ENCODE results near the gene ATP8A1.
"Not testable (repeated sequence)": the region's sequence is repeated elsewhere in the genome, so short reads cannot be mapped to it uniquely, and the experiment has no call there.

The ATP8A1 gene

GRCh38 chr4:42656944-42657792 lies at the start of gene ATP8A1:
Gene ATP8A1 (minus strand): TSS chr4:42657105. CDS start chr4:42656873, 232 bp downstream.
- peak; percentile 96 for DNase-seq (ENCODE audit: low spot score)

GRCh38 chr4:42706086-42706485 lies 49.2 kb upstream of the ATP8A1 start:
- DNase-seq (ENCODE audit: low spot score), result no peak

GRCh38 chr4:42703813-42704212 lies 46.9 kb upstream of the ATP8A1 start:
- DNase-seq (ENCODE audit: low spot score), result no peak

DNA sequence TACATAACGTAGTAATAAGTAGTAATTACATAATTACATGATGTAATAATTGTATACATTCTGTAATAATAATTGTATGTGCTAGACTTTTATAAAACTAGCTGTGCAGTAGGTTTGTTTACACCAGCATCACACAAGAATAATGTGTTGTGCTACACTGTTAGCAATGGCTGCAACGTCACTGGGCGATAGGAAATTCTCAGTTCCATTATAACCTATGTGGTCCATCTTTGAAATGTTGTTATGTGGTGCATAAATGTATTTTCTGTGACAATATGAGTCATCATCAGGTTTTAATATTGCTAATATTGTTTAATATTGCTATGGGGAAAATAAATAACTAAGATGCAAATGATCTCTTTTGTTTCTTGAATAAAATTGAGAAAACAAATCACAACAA lies 46.0 kb upstream of the ATP8A1 start:
- DNase-seq (ENCODE audit: low spot score), result no peak

DNA sequence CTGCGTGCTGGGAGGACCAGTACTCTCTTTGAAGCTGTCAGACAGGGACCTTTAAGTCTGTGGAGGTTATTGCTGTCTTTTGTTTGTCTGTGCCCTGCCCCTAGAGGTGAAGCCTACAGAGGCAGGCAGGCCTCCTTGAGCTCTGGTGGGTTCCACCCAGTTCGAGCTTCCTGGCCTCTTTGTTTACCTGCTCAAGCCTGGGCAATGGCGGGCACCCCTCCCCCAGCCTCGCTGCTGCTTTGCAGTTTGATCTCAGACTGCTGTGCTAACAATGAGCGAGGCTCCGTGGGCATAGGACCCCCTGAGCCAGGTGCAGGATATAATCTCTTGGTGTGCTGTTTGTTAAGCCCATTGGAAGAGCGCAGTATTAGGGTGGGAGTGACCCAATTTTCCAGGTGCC lies 44.9 kb upstream of the ATP8A1 start:
- not testable (repeated sequence) for DNase-seq (ENCODE audit: low spot score)

- DNase-seq (ENCODE audit: low spot score), result no peak
Measured at GRCh38 chr4:42690537-42690936, 33.6 kb upstream of the ATP8A1 start.

DNA sequence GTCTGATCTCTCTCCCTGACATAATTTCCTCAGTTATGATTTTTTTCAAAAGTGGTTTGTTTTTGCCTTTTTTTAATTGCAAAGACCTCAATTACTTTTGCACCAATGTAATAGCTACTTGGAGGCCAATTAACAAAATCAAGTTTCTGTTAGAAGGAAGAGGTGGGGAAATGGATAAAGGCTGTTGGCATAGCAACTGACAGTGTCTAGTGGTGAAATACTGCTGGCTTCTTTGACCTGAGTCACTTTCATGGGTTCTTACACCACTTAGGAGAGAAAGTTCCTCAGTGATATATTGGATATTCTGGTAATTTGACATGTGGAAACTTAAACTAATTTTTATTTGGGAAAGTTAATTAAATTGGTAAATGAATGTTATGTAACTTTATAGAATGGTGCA lies 26.5 kb upstream of the ATP8A1 start:
- DNase-seq (ENCODE audit: low spot score), result no peak

GRCh38 chr4:42678512-42678911 lies 21.6 kb upstream of the ATP8A1 start:
- no peak for DNase-seq (ENCODE audit: low spot score)

- DNase-seq (ENCODE audit: low spot score), result no peak
Measured at GRCh38 chr4:42676066-42676951, 19.4 kb upstream of the ATP8A1 start.

DNA sequence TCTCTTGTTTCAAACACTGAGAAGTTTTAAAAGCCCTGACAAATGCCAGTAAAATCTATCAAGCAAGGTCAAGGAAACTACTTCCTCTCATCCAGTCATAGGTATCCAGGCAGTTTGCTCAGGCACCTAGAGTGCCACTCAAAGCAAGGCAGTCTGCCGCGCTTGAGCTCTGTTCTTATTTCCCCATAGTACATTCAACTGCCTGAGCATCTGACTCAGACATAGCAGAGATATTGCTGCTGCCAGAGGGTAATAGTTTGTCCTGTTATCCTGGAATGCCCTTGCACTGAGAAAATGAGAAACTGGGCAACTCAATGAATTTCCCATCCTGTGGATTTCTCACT lies 16.1 kb upstream of the ATP8A1 start:
- peak; percentile 9 for DNase-seq (ENCODE audit: low spot score)

DNA sequence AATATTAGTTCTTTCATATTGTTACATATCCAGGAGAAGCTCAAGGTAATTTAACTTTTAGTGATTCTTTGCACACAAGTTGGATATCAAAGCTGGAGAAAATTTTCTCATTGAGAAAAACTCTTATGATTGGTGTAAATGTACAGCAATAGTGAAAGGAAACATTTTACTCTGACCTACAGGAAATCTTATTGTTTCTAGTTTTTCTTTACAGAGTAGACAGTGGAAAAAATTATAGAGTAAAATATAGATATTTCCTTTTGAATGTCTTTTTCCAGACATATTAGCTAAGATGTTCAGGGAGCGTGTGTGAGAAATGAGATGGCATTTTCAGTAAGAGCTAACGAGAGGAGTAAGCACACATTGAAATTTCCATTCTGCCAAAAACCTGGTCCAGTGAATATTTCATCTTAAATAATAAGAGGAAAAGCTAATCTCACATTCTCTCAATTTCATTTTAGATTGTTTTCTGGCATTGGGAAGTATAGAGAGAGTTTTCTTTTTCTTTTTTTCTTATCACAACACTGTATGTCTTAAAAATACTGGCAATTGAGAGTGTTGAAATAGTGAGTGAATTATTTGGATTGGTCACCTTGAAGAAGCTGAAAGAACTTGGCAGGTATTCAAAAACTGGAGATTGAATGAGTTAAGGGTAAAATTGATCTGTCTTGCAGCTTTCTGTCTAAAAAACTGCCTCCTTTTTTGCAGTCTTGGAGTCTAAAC lies 15.6 kb upstream of the ATP8A1 start:
- DNase-seq (ENCODE audit: low spot score), result no peak

- peak; percentile 12 for DNase-seq (ENCODE audit: low spot score)
Measured at GRCh38 chr4:42671431-42672194, 14.7 kb upstream of the ATP8A1 start.

- no peak for DNase-seq (ENCODE audit: low spot score)
Measured at GRCh38 chr4:42658261-42658660, 1.4 kb upstream of the ATP8A1 start.

DNA sequence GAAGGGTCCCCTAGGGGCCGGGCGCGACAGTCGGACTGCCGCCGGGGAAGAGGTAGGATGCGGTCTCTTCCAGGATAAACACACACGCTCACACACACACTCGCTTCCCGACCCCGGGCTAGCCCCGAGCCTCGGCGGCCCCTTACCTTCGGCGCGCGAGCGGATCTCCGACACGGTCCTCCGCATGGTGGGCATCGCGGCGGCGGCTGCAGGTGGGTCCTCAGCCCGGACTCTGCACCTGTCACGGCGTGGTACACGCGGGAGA lies 294 bp downstream of the ATP8A1 start:
- DNase-seq (ENCODE audit: low spot score), result no peak

DNA sequence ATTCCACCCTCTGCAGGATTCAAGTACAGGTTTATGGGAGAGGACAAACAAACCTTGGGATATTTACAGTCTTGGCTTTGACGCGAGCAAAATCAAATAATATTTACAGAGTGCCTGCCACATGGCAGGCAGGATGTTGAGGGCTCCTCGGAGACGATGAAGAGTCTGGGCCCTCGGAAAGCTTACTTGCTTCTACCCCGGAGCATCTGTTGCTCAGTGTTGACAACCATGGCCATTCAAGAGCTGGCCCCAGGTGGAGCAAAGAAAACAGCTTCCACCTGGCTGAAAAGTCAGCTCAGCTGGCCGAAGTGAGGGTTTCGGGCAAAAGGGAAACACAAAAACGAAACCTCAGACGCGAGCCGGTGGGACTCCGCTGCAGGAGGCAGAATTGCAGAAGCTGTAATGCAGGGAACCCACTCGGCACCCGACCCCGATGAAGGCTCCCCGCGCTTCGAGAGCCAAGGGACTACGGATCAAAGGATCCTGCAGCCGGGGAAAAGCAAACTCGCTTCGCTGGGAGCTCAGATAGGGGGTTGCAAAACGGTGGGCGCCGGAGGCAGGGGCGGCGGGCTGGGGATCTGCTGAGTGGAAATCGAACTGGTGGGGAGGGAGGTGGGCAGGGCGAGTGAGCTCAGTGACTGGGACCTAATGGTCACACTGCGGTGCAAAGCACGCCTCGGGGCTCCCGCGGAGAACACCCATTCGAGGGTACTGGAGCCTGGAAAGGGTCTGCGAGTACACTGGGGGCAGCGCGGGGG lies 805 bp downstream of the ATP8A1 start:
- DNase-seq (ENCODE audit: low spot score), result peak; percentile 29

GRCh38 chr4:42655269-42655637 lies 1.7 kb downstream of the ATP8A1 start:
- no peak for DNase-seq (ENCODE audit: low spot score)

GRCh38 chr4:42654631-42655268 lies 2.2 kb downstream of the ATP8A1 start:
- no peak for DNase-seq (ENCODE audit: low spot score)

- no peak for DNase-seq (ENCODE audit: low spot score)
Measured at GRCh38 chr4:42653626-42654560, 3.0 kb downstream of the ATP8A1 start.

DNA sequence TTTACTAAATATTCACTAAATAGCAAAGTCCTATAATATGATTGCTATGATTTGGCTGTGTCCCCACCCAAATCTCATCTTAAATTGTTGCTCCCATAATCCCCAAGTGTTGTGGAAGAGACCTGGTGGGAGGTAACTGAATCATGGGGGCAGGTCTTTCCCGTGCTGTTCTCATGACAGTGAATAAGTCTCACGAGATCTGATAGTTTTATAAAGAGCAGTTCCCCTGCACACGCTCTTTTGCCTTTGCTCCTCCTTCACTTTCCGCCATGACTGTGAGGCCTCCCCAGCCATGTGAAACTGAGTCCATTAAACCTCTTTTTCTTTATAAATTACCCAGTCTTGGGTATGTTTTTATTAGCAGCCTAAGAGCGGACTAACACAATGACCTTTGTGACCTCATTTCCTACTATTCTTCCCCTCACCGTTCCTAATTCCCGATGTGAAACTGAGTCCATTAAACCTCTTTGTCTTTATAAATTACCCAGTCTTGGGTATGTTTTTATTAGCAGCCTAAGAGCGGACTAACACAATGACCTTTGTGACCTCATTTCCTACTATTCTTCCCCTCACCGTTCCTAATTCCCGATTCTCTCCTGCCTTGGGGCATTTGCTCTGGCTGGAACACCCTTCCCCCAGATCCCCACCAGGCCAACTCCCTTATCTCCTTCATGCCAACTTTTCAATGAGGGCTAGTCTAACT lies 4.2 kb downstream of the ATP8A1 start:
- not testable (repeated sequence) for DNase-seq (ENCODE audit: low spot score)
